Activated CD4-positive, alpha-beta T cell treated with anti-CD3 and anti-CD28 coated beads, Interleukin-2, amount 50 U/mL, for 4 hours (primary cell): ENCODE data around the gene TNIK.

ENCODE experiments used
- DNase-seq, 2 experiments: peaks; one replicate each; pipeline ENCODE4 v3.0.0-alpha.2; 2020

The TNIK gene

GRCh38 chr3:171354706-171355582 lies 105.3 kb downstream of the TNIK start:
- DNase-seq = no peak

- DNase-seq = no peak
These were observed 106.0 kb downstream of the TNIK start for GRCh38 chr3:171354049-171354705.

GRCh38 chr3:171353423-171353822 lies 106.8 kb downstream of the TNIK start:
- DNase-seq = no peak

- no peak for DNase-seq
These were observed 107.7 kb downstream of the TNIK start for GRCh38 chr3:171352387-171352935.

- DNase-seq = no peak
These were observed 108.5 kb downstream of the TNIK start for GRCh38 chr3:171351676-171352075.

GRCh38 chr3:171350364-171350763 lies 109.8 kb downstream of the TNIK start:
- DNase-seq = no peak

GRCh38 chr3:171349392-171349791 lies 110.8 kb downstream of the TNIK start:
- no peak for DNase-seq

- DNase-seq = no peak
These were observed 112.1 kb downstream of the TNIK start for GRCh38 chr3:171348121-171348520.

GRCh38 chr3:171347301-171348039 lies 112.7 kb downstream of the TNIK start:
- DNase-seq = no peak

- no peak for DNase-seq
These were observed 113.5 kb downstream of the TNIK start for GRCh38 chr3:171346582-171347300.

GRCh38 chr3:171346019-171346418 lies 114.2 kb downstream of the TNIK start:
- DNase-seq = no peak

GRCh38 chr3:171345107-171345843 lies 114.9 kb downstream of the TNIK start:
- DNase-seq = no peak

GRCh38 chr3:171343693-171344092 lies 116.5 kb downstream of the TNIK start:
- no peak for DNase-seq

- no peak for DNase-seq
These were observed 117.3 kb downstream of the TNIK start for GRCh38 chr3:171342783-171343420.

GRCh38 chr3:171342200-171342599 lies 118.0 kb downstream of the TNIK start:
- DNase-seq = no peak

- DNase-seq = no peak
These were observed 119.8 kb downstream of the TNIK start for GRCh38 chr3:171340434-171340833.

- DNase-seq = no peak
These were observed 120.6 kb downstream of the TNIK start for GRCh38 chr3:171339598-171339997.

- no peak for DNase-seq
These were observed 123.8 kb downstream of the TNIK start for GRCh38 chr3:171336406-171336805.

- DNase-seq = no peak
These were observed 124.6 kb downstream of the TNIK start for GRCh38 chr3:171335559-171335958.

- DNase-seq = no peak
These were observed 125.8 kb downstream of the TNIK start for GRCh38 chr3:171334465-171334811.

GRCh38 chr3:171333784-171334464 lies 126.3 kb downstream of the TNIK start:
- no peak for DNase-seq
